ENCODE results near the gene ALDH1L1.

DNA sequence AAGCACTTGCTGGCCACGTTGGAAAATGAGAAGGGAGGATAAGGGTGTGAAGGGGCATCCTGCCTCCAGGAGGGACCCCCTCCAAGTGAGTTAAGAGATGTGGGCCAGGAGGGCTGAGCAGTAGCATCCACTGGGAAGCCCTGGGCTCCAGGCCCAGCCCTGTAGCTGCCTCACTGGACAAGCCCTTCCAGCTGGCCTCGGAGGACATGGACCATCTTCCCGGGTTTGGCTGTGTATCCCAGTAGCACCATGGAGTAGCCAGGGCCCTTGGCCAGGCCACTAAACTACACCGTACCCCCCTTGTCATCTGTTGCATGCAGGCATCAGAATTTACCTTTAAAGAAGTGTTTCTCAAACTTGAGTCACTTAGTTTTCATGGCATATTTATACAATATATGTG is 29.4 kb upstream of the ALDH1L1 start:
- TF ChIP-seq, protein P1, sequence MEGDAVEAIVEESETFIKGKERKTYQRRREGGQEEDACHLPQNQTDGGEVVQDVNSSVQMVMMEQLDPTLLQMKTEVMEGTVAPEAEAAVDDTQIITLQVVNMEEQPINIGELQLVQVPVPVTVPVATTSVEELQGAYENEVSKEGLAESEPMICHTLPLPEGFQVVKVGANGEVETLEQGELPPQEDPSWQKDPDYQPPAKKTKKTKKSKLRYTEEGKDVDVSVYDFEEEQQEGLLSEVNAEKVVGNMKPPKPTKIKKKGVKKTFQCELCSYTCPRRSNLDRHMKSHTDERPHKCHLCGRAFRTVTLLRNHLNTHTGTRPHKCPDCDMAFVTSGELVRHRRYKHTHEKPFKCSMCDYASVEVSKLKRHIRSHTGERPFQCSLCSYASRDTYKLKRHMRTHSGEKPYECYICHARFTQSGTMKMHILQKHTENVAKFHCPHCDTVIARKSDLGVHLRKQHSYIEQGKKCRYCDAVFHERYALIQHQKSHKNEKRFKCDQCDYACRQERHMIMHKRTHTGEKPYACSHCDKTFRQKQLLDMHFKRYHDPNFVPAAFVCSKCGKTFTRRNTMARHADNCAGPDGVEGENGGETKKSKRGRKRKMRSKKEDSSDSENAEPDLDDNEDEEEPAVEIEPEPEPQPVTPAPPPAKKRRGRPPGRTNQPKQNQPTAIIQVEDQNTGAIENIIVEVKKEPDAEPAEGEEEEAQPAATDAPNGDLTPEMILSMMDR (conservative IDR thresholded peaks at IDR 0.05; ENCODE audit: low read depth, low read length): no peak
- TF ChIP-seq, protein P2, sequence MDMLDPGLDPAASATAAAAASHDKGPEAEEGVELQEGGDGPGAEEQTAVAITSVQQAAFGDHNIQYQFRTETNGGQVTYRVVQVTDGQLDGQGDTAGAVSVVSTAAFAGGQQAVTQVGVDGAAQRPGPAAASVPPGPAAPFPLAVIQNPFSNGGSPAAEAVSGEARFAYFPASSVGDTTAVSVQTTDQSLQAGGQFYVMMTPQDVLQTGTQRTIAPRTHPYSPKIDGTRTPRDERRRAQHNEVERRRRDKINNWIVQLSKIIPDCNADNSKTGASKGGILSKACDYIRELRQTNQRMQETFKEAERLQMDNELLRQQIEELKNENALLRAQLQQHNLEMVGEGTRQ (IDR thresholded peaks at IDR 0.05; ENCODE audit: low read depth, low read length): no peak
- TF ChIP-seq BHLHE40 (IDR thresholded peaks at IDR 0.05; ENCODE audit: low read depth, low read length): no peak
